ENCODE measurements around the gene KIAA1328. TPM values are rescaled to one million over a fixed set of nuclear protein-coding genes. Genes with fewer than 3 reads are reported as not detected.

Gene KIAA1328
- total and polyA plus RNA-seq, 9 of the 15 experiments (the other 6 are each of a cell fraction or from before 2014, with no cell fraction given): 4.0 to 8.6 (median 7.4) TPM

GRCh38 chr18:37253394-37254235 is 424.7 kb downstream of the KIAA1328 start (continued):
- peak; percentile 88 for TF ChIP-seq MGA (IDR thresholded peaks at IDR 0.05)
- no peak for TF ChIP-seq ADNP (tag; IDR thresholded peaks at IDR 0.05)
- TF ChIP-seq CREB1 (IDR thresholded peaks at IDR 0.05): peak; percentile 39; the same call in 1 of the 2 replicates
- TF ChIP-seq CREB1 (CRISPR knock-in tag; IDR thresholded peaks at IDR 0.05): no peak; the same call in 1 of the 2 replicates
- TF ChIP-seq POLR2AphosphoS2 (IDR thresholded peaks at IDR 0.05; ENCODE audit: low read length): no peak
- no peak for TF ChIP-seq TRIM28 (IDR thresholded peaks at IDR 0.05)
- TF ChIP-seq CHCHD3 (CRISPR knock-in tag; IDR thresholded peaks at IDR 0.05): no peak
- peak; percentile 72 for TF ChIP-seq CREM (IDR thresholded peaks at IDR 0.05; ENCODE audit: low read depth)
- TF ChIP-seq VEZF1 (CRISPR knock-in tag; IDR thresholded peaks at IDR 0.05): peak; percentile 67
- TF ChIP-seq POLR2G (IDR thresholded peaks at IDR 0.05; ENCODE audit: low read depth, low read length): peak; percentile 61
- TF ChIP-seq PCBP1 (IDR thresholded peaks at IDR 0.05; ENCODE audit: low read depth, low read length, poor library complexity, severe bottlenecking): peak; percentile 23
- no peak for TF ChIP-seq ZNF282 (CRISPR knock-in tag; IDR thresholded peaks at IDR 0.05)
- peak; percentile 88 for TF ChIP-seq L3MBTL2 (IDR thresholded peaks at IDR 0.05)
- peak; percentile 11 for TF ChIP-seq CCNT2 (IDR thresholded peaks at IDR 0.05; ENCODE audit: borderline replicate concordance, extremely low read depth, insufficient read length, low read depth, low read length)

Data from K562 (cell line).